Activated T-helper 1 cell treated with anti-CD3 and anti-CD28 coated beads, Interleukin-12 subunit alpha, Interleukin-12 subunit beta, Interleukin-2, Interleukin-4 antibody, amounts not matched to agents 30 ng/mL and 10 ng/mL and 1 ng/mL, durations not matched to agents 14 hours and 24 hours and 36 hours (primary cell): ENCODE measurements around the gene THBS1. TPM values are rescaled to one million over a fixed set of nuclear protein-coding genes. Genes with fewer than 3 reads are reported as not detected.

Experiments
- DNase-seq: peaks from one replicate; pipeline ENCODE4 v3.0.0; 2021; ENCODE audit warnings: low spot score
- H3K27ac Mint-ChIP-seq: one replicate; pipeline ENCODE4 v1.8.0; 2021; ENCODE audit warnings: mild to moderate bottlenecking, mixed read lengths
- H3K27me3 Mint-ChIP-seq: one replicate; pipeline ENCODE4 v1.8.0; 2022; ENCODE audit warnings: mild to moderate bottlenecking, moderate library complexity, mixed read lengths; ENCODE audit not compliant: insufficient read depth
- H3K36me3 Mint-ChIP-seq: one replicate; pipeline ENCODE4 v1.8.0; 2021; ENCODE audit warnings: low read depth, mixed read lengths
- H3K4me1 Mint-ChIP-seq: one replicate; pipeline ENCODE4 v1.8.0; 2021; ENCODE audit warnings: low read depth, mixed read lengths
- H3K4me3 Mint-ChIP-seq: one replicate; pipeline ENCODE4 v1.8.0; 2021; ENCODE audit warnings: mild to moderate bottlenecking, moderate library complexity, mixed read lengths
- H3K9me3 Mint-ChIP-seq: one replicate; pipeline ENCODE4 v1.8.0; 2021; ENCODE audit warnings: mixed read lengths
- intact Hi-C: fragments of 100-400 bp; cut with micrococcal nuclease; formaldehyde crosslinking; loops from one replicate; pipeline ENCODE4 v1.15.1; 2024
- total RNA-seq: library from RNA; stranded (reverse); gene quantifications from 2 replicates; pipeline ENCODE4 v1.2.3, GENCODE V29; 2022

The THBS1 gene
- 2.3 and 3.2 TPM in 2 replicates for total RNA-seq

- Mint-ChIP-seq H3K9me3 (no peaks in the 10 kb centered on the region), H3K4me3 (peak within 1 kb of the TSS; percentile 84), H3K36me3 (no peaks in the 10 kb centered on the region), H3K27me3 (peaks cover 58% of the 10 kb centered on the region), H3K4me1 (peaks cover 30% of the 10 kb centered on the region), H3K27ac (peak within 1 kb of the TSS; percentile 10)
- DNase-seq: no peak
- intact Hi-C loops: loop anchor here (1.0 to 2.0 kb wide), 7 partner anchors 42 to 1140 kb away; no protein-coding TSS in a partner anchor
These were observed at the start of gene THBS1 for GRCh38 chr15:39580485-39581241. THBS1 (plus strand) TSS chr15:39581079; CDS start chr15:39581858, 779 bp downstream.

GRCh38 chr15:39534996-39535395, 45.9 kb upstream of the THBS1 start:
- Mint-ChIP-seq H3K27me3 (peaks cover 4% of the 10 kb centered on the region), H3K9me3 (no peaks in the 10 kb centered on the region), H3K4me3 (no peak overlapping the region), H3K27ac (no peak overlapping the region), H3K4me1 (no peaks in the 10 kb centered on the region), H3K36me3 (no peaks in the 10 kb centered on the region)
- DNase-seq: no peak
- intact Hi-C loops: no loop called here

GRCh38 chr15:39535466-39535865, 45.4 kb upstream of the THBS1 start:
- peaks cover 2% of the 10 kb centered on the region for H3K27me3 Mint-ChIP-seq
- intact Hi-C loops: no loop called here
- no peak overlapping the region for H3K27ac Mint-ChIP-seq
- no peaks in the 10 kb centered on the region for H3K9me3 Mint-ChIP-seq
- no peaks in the 10 kb centered on the region for H3K36me3 Mint-ChIP-seq
- H3K4me3 Mint-ChIP-seq: no peak overlapping the region
- H3K4me1 Mint-ChIP-seq: no peaks in the 10 kb centered on the region
- DNase-seq: no peak

GRCh38 chr15:39538936-39539335, 41.9 kb upstream of the THBS1 start:
- H3K4me1 Mint-ChIP-seq: no peaks in the 10 kb centered on the region
- H3K36me3 Mint-ChIP-seq: no peaks in the 10 kb centered on the region
- DNase-seq: no peak
- H3K9me3 Mint-ChIP-seq: no peaks in the 10 kb centered on the region
- H3K4me3 Mint-ChIP-seq: no peak overlapping the region
- H3K27ac Mint-ChIP-seq: no peak overlapping the region
- intact Hi-C loops: no loop called here
- H3K27me3 Mint-ChIP-seq: no peaks in the 10 kb centered on the region

GRCh38 chr15:39539466-39539865, 41.4 kb upstream of the THBS1 start:
- Mint-ChIP-seq H3K4me3 (no peak overlapping the region), H3K27me3 (no peaks in the 10 kb centered on the region)
- intact Hi-C loops: no loop called here

GRCh38 chr15:39539973-39540558, 40.8 kb upstream of the THBS1 start:
- Mint-ChIP-seq H3K27ac (no peak overlapping the region), H3K4me1 (no peaks in the 10 kb centered on the region), H3K9me3 (peaks cover 6% of the 10 kb centered on the region), H3K4me3 (no peak overlapping the region), H3K27me3 (no peaks in the 10 kb centered on the region), H3K36me3 (no peaks in the 10 kb centered on the region)
- intact Hi-C loops: no loop called here
- DNase-seq: no peak

More at GRCh38 chr15:39539466-39539865, 41.4 kb upstream of the THBS1 start:
- no peaks in the 10 kb centered on the region for H3K36me3 Mint-ChIP-seq
- H3K27ac Mint-ChIP-seq: no peak overlapping the region
- H3K4me1 Mint-ChIP-seq: no peaks in the 10 kb centered on the region
- DNase-seq: no peak
- H3K9me3 Mint-ChIP-seq: no peaks in the 10 kb centered on the region

- no peak overlapping the region for H3K27ac Mint-ChIP-seq
- DNase-seq: no peak
- no peak overlapping the region for H3K4me3 Mint-ChIP-seq
- H3K36me3 Mint-ChIP-seq: no peaks in the 10 kb centered on the region
- peaks cover 7% of the 10 kb centered on the region for H3K9me3 Mint-ChIP-seq
- H3K27me3 Mint-ChIP-seq: no peaks in the 10 kb centered on the region
- H3K4me1 Mint-ChIP-seq: no peaks in the 10 kb centered on the region
- intact Hi-C loops: no loop called here
These were observed 38.4 kb upstream of the THBS1 start for GRCh38 chr15:39542385-39543065.

GRCh38 chr15:39543651-39544050, 37.2 kb upstream of the THBS1 start:
- H3K9me3 Mint-ChIP-seq: peaks cover 7% of the 10 kb centered on the region
- no peak overlapping the region for H3K4me3 Mint-ChIP-seq
- intact Hi-C loops: no loop called here
- H3K27ac Mint-ChIP-seq: no peak overlapping the region
- H3K4me1 Mint-ChIP-seq: no peaks in the 10 kb centered on the region
- no peaks in the 10 kb centered on the region for H3K36me3 Mint-ChIP-seq
- H3K27me3 Mint-ChIP-seq: peaks cover 4% of the 10 kb centered on the region
- no peak for DNase-seq

- intact Hi-C loops: no loop called here
- Mint-ChIP-seq H3K9me3 (peaks cover 7% of the 10 kb centered on the region), H3K27ac (no peak overlapping the region), H3K4me3 (no peak overlapping the region), H3K27me3 (peaks cover 7% of the 10 kb centered on the region), H3K36me3 (no peaks in the 10 kb centered on the region), H3K4me1 (no peaks in the 10 kb centered on the region)
- DNase-seq: no peak
These were observed 34.0 kb upstream of the THBS1 start for GRCh38 chr15:39546842-39547241.

- Mint-ChIP-seq H3K27me3 (peaks cover 7% of the 10 kb centered on the region), H3K4me3 (no peak overlapping the region), H3K9me3 (peaks cover 7% of the 10 kb centered on the region), H3K4me1 (no peaks in the 10 kb centered on the region), H3K27ac (no peak overlapping the region), H3K36me3 (no peaks in the 10 kb centered on the region)
- intact Hi-C loops: no loop called here
- DNase-seq: no peak
These were observed 32.3 kb upstream of the THBS1 start for GRCh38 chr15:39548561-39548960.

GRCh38 chr15:39549912-39550311, 31.0 kb upstream of the THBS1 start:
- H3K36me3 Mint-ChIP-seq: no peaks in the 10 kb centered on the region
- intact Hi-C loops: no loop called here
- H3K27ac Mint-ChIP-seq: no peak overlapping the region
- DNase-seq: no peak
- peaks cover 11% of the 10 kb centered on the region for H3K4me1 Mint-ChIP-seq
- H3K27me3 Mint-ChIP-seq: peaks cover 7% of the 10 kb centered on the region
- H3K9me3 Mint-ChIP-seq: peaks cover 3% of the 10 kb centered on the region
- H3K4me3 Mint-ChIP-seq: no peak overlapping the region

- no peak for DNase-seq
- Mint-ChIP-seq H3K27ac (no peak overlapping the region), H3K36me3 (no peaks in the 10 kb centered on the region), H3K27me3 (peaks cover 7% of the 10 kb centered on the region), H3K4me1 (peaks cover 11% of the 10 kb centered on the region), H3K9me3 (no peaks in the 10 kb centered on the region), H3K4me3 (no peak overlapping the region)
- intact Hi-C loops: no loop called here
These were observed 29.4 kb upstream of the THBS1 start for GRCh38 chr15:39551476-39551875.

GRCh38 chr15:39552556-39552955, 28.3 kb upstream of the THBS1 start:
- H3K27me3 Mint-ChIP-seq: peaks cover 7% of the 10 kb centered on the region
- H3K4me1 Mint-ChIP-seq: peaks cover 11% of the 10 kb centered on the region
- no peaks in the 10 kb centered on the region for H3K36me3 Mint-ChIP-seq
- intact Hi-C loops: no loop called here
- H3K9me3 Mint-ChIP-seq: no peaks in the 10 kb centered on the region
- H3K4me3 Mint-ChIP-seq: no peak overlapping the region
- DNase-seq: no peak
- no peak overlapping the region for H3K27ac Mint-ChIP-seq
